ENCODE data around the gene NT5M.

NT5M gene

DNA sequence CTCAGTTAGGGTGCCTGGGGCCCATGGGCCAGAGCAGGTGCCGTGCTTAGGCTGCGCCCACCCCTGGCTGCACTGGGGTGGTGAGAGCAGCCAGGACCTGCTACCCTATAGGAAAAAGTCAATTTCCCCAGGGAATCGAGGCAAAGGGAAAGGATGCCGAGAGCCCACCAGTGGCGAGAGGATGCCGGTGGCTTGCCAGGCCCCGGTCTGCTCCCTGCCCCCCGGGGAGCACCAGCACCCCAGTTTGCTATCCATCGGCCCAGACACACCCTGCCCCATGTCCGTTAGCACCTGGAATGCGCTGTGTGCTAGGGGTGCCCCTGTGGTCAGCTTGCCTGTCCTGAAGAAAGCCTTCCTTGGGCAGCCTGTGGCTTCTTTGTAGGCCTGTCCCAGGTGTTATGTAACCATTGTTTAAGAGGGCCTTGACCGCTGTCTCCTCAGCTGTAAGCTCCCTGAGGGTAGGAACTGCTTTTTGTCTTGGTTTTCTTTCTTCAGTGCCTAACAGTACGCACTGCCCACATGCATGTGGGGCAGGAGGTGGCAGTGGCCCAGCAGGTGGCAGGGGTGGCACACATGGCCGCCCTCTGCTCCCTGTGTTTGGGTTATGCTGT is 40.8 kb downstream of the NT5M start:
- no peak for DNase-seq (ENCODE audit: low spot score)

DNA sequence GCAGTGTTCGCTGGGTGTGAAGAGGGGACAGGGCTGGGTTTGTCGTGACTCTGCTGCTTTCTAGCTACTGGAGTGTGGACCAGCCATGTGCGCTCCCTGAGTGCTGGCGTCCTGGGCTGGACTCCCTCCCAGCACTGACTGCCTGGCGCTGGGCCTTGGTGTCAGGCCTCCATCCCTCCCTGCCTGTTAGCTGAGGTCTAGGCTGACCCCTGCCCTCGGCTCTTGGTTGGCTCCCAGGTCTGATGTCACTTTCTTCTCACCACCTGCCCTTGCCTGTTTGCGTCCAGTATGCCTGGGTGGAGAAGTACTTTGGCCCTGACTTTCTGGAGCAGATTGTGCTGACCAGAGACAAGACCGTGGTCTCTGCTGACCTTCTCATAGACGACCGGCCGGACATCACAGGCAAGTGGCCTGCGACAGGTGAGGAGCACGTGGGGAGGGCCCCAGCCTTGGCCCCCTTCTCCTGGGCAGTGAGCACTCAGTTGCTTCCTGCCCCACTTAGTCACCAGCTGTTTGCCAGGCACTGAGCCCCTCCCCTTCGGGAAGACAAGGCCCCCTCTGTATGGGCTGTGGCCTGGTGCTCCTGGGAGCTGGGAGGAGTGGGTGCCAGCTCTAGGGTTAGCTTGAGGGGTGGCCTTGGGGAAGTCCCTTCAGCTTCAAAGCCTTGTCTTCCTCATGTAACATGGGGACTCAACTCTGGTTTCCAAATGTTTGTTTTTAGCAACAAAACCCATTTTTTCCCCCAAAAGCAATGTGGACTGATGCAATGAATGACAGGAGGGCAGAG is 41.5 kb downstream of the NT5M start:
- no peak for DNase-seq (ENCODE audit: low spot score)

GRCh38 chr17:17345294-17345597 is 42.1 kb downstream of the NT5M start:
- no peak for DNase-seq (ENCODE audit: low spot score)

- DNase-seq (ENCODE audit: low spot score): peak; percentile 26
Observed at GRCh38 chr17:17345686-17346427, 42.7 kb downstream of the NT5M start.

GRCh38 chr17:17346428-17347233 is 43.5 kb downstream of the NT5M start:
- peak; percentile 40 for DNase-seq (ENCODE audit: low spot score)

- no peak for DNase-seq (ENCODE audit: low spot score)
Observed at GRCh38 chr17:17347234-17347955, 44.2 kb downstream of the NT5M start.

DNA sequence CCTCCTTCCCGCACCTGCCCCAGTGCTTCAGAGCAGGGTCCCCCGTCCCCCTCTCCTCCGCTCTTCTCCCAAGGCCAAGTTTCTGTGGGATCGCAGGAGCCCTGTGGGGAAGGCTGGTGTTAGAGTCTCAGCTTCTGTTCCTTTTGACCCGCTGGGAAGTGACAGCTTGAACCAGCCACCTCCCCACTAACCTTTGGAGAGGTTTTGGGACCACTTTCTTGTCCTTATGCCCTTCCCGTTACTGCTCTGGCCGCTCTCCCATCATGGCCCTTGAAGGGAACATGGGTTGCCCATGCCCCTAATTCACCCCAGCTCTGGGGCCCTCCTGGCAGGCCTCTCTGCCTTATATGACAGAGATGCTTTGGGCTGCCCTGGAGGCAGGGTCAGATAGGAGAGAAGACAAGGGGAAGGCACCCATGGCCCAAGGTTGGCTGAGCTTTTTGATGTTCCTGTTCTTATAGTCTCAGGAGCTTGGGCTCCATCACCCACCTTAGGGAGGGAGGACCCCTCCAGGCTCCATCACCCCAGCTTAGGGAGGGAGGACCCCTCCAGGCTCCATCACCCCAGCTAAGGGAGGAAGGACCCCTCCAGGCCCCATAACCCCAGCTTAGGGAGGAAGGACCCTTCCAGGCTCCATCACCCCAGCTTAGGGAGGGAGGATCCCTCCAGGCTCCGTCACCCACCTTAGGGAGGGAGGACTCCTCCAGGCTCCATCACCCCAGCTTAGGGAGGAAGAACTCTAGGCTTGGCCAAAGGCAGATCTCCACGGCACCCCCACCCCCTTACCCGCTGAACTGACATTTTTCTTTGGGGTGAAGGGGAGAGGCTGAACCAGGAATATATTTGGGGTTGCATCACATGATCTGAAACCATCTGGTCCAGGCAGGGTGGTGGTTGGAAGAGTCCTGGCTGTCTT is 45.0 kb downstream of the NT5M start:
- DNase-seq (ENCODE audit: low spot score): no peak

- no peak for DNase-seq (ENCODE audit: low spot score)
Observed at GRCh38 chr17:17348872-17349723, 45.9 kb downstream of the NT5M start.

GRCh38 chr17:17349724-17350106 is 46.5 kb downstream of the NT5M start:
- no peak for DNase-seq (ENCODE audit: low spot score)

GRCh38 chr17:17350491-17351355 is 47.5 kb downstream of the NT5M start:
- no peak for DNase-seq (ENCODE audit: low spot score)

GRCh38 chr17:17351356-17351891 is 48.3 kb downstream of the NT5M start:
- DNase-seq (ENCODE audit: low spot score): no peak

- DNase-seq (ENCODE audit: low spot score): no peak
Observed at GRCh38 chr17:17351901-17352781, 49.0 kb downstream of the NT5M start.

DNA sequence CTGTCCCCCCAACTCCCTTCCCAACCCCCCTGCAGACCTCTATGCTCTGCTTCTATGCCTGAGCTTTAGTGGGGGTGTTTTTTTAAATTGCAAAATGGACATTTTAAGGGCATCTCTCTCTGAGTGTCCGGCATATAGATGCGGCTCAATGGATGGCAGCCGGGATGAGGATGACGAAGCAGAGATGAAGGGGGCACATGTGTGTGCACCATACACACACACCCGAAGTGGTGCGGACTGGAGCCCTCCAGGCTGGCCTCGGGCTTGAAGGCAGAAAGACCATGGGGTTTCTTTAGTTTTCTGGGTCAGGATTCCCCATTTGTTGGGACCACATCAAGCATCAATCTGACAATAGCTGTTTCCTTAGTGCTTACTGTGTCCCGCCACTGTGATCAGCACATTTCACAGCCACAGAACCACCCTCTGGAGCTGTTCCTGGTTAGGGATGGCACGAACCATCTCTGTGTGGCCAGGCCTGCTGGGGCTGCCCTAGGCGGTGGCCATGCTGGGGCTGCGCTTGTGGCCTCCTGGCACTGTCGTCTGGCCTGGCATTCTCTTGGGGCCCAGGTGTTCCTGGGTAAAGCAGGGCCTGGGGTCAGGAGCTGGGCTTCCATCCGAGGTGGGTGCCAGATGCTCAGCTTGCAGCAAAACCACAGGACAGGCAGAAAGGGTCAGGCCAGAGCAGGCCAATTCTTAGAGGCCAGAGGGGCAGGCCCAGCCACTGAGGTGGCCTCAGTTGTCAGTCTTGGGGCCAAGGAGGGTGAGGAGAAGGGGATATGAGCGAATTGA is 49.9 kb downstream of the NT5M start:
- DNase-seq (ENCODE audit: low spot score): no peak

DNA sequence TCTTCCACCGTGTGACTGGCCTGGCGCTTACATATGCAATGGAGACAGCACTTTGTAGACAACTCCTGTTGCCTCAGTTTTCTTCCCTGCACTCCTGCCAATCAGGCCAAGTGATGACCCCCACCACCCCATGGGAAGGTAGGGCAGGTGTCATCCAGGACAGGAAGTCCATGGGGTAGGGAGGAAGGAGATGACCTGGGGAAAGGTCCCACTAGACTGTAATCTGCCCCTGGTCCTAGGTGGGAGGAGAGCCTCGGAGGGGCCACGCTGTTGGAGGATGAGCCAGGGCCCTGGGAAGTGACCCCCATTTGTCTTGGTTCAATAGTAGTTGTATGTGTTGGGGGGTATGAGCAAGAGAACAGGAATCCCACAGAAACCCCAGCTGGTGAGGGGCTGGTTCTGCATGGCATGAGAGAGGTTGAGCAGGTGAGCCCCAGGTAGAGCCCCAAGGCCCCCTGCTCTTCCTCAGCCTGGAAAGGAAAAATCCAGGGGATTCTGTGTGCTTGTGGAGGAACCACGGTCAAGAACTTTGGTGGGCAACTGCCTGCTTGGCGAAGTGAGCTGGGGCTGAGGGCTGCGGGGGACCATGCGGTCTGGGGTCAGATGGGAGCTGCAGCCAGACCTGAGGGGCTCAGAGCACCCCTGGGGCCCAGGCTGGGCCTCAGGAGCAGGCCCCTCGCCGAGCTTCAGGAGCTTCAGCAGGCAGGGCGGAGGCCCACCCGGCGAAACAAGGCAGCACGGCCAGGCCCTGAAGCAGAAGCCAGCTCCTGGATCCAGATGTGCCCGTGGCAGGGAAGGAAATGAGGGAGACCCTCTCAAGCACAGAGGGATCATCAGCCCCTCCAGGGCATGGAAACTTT is 50.7 kb downstream of the NT5M start:
- no peak for DNase-seq (ENCODE audit: low spot score)

GRCh38 chr17:17354560-17355349 is 51.6 kb downstream of the NT5M start:
- DNase-seq (ENCODE audit: low spot score): peak; percentile 85

All from left forelimb (tissue), 1 donor.